HG02623 (cell line): ENCODE data around the gene PRSS57.
"Not testable (repeated sequence)": the region's sequence is repeated elsewhere in the genome, so short reads cannot be mapped to it uniquely, and the experiment has no call there.

ENCODE experiments used
- ATAC-seq: cut with Tn5 transposase; IDR thresholded peaks from one replicate; pipeline ENCODE4 v1.9.1; 2021; ENCODE audit warnings: moderate library complexity; ENCODE audit not compliant: unreplicated experiment

PRSS57 gene

DNA sequence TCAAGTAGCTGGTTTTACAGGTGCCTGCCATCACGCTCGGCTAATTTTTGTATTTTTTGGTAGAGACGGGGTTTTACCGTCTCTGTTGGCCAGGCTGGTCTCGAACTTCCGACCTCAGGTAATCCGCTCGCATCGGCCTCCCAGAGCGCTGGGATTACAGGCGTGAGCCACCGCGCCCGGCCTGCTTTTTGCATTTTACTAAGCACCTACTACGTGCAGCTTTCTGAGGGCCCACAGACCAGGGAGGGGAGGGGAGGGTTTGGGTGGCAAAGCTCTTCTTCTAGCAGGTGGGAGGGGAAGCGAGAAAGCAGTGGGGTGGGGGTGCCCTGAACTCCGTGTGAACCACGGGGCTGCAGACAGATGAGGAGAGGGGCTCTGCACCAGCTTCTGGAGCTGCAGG lies 28.5 kb upstream of the PRSS57 start:
- ATAC-seq, result no peak

DNA sequence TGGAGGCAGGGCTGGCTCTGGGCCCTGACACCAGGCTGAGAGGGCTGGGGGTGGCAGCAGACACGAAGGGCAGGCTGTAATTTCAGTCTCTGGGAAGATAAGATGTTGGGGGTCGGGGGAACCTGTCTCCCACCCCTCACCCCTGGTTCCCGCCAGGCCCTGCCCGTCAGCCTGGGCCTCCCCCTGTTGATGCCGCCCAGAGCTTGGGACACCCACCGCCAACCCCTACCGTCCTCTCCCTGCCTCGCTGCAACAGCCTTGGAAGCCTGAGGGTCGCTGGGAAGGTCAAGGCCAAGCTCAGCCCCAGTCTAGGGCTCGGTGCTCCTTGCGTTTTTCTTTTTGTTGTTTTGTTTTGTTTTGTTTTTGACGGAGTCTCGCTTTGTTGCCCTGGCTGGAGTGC lies 28.0 kb upstream of the PRSS57 start:
- ATAC-seq, result no peak

GRCh38 chr19:722553-723101 lies 27.4 kb upstream of the PRSS57 start:
- no peak for ATAC-seq

DNA sequence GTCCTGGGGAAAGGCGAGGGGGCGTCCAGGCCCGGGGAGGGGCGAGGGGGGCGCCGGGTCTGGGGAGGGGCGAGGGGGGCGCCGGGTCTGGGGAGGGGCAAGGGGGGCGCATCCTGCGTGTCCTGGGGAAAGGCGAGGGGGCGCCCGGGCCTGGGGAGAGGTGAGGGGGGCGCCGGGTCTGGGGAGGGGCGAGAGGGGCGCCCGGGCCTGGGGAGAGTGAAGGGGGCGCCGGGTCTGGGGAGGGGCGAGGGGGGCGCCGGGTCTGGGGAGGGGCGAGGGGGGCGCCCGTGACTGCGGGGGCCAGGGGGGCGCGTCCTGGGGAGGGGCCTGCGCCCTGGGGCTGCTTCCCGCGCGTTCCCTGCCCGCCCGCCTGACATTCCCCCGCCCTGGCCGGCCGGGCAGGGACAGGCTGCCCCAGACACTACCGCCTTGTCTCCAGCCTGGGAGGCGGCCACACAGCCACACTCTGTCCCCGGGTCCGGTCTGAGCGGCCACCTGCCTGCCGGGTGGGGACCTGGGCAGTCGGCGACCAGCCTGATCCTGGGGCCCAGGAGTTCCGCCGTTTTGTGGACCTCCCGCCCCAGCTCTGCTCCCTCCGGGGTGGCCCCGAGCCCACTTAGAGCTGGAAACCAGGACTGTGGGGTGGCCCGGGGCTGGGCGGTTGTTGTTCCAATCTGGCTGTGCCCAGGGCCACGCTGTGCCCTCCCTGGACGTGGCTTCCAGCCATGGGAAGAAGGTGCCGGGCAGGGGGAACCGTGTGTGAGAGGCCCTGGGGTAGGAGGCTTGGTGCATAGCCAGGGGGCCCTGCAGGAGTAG lies 25.3 kb upstream of the PRSS57 start:
- ATAC-seq, result no peak

GRCh38 chr19:719636-720344 lies 24.5 kb upstream of the PRSS57 start:
- no peak for ATAC-seq

GRCh38 chr19:718991-719512 lies 23.8 kb upstream of the PRSS57 start:
- ATAC-seq, result no peak

GRCh38 chr19:718251-718951 lies 23.1 kb upstream of the PRSS57 start:
- no peak for ATAC-seq

- no peak for ATAC-seq
Observed at GRCh38 chr19:715347-715746, 20.1 kb upstream of the PRSS57 start.

GRCh38 chr19:711254-711653 lies 16.0 kb upstream of the PRSS57 start:
- no peak for ATAC-seq

DNA sequence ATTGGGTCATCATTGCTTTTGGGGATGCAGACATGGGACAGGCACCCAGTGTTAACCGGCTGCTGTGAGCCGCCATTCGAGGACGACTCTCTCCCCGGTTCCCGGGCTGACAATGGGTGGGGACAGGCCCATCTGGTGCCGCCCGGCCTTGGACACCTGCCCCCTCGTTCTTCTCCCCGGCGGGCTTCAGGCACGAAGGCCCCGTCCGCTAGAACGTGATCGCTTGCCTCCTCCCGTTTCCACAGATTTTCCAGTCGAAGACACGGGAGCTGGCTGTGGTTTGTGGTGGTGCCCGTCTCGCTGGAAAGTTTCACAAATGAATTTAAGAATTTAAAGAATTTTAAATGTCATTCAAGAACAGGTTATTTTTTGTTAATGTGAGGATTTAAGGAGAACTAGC lies 15.5 kb upstream of the PRSS57 start:
- no peak for ATAC-seq

- ATAC-seq, result no peak
Observed at GRCh38 chr19:709965-710571, 14.8 kb upstream of the PRSS57 start.

DNA sequence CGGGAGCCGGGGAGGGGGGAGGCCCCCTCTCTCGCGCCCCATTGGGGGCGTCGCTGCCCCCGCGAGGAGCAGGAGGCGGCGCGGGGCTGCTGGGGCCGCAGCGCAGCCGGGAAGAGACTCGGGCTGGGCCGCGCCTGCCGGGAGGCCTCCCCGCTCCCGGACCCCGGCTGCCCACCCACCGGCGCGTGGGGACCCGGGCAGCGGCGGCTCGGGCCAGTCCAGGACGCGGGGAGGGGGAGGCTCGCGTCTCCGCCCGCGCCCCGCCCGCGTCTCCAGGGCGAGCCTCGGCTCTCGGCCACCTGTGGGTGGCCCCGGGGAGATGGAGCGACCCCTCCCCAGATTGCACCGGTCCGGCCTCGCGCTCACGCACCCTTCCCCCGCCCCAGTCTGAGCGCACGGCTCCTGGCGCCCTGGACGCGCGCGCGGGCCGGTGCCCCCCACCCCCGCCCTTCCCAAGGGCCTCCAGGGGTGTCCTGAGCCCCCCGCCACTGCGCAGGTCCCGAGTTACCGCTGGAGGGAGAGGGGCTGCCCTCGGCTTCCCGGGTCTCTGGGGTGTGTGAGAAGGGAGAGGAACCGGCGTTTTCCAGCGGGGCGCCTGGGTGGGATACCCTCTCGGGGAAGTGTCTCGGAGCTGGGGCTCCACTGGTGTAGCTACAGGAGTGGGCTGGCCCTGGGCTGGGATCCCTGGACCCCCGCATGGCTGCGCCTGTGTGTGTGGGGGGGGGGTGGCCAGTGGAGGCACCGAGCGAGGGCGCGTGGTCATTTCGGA lies 14.1 kb upstream of the PRSS57 start:
- ATAC-seq, result no peak

DNA sequence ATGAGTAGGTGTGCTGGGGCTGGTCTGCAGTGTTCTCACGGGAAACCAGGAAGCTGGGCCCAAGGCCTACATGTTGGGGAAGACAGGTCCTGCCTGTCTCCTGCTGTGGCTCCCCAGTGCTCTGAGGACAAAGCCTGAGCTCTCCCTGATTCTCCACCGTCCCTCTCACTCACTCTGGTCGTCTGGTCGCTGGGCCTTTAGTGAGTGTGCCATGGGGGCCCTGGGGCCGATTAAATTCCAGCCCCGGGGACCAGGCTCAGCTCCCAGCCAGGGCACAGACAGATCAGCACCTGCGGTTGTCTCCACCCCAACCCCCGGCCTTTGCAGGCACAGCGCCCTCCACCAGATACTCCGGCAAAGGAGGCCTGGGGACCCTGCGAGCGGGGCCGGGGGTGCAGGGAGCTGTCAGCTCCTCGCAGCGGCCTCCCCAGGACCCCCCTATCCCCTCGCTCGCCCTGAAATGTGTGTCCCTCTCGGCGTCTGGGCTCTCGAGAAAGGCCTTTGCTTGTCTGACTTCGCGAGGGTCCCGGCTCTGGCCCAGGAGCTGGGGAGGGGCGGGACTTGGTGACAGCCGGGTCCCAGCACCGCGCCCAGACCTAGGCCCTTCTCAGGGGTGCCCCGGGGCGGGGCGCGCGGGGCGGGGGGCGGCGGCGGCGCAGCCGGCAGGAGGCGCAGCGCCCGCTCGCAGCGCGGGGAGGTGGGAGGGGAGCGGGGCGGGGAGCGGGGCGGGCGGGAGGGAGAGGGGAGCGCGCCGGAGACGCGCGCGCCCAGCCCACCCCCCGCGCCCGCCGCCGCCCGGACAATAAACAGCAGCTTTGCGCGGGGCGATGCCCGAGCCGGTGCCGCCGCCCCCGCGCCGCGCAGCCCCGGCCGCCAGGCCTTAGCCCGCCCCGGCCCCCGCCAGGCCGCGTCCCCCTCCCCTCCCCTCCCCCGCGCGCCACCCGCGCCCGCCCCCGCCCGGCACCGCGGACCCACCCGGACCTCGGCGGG lies 13.2 kb upstream of the PRSS57 start, which contains the start of gene PALM:
TSS of gene PALM (plus strand) at position 782 of the 990 bp plus-strand sequence. CDS start 212 bp downstream, outside the sequence.
- ATAC-seq, result no peak

- no peak for ATAC-seq
Observed at GRCh38 chr19:704447-704741, 9.1 kb upstream of the PRSS57 start.

DNA sequence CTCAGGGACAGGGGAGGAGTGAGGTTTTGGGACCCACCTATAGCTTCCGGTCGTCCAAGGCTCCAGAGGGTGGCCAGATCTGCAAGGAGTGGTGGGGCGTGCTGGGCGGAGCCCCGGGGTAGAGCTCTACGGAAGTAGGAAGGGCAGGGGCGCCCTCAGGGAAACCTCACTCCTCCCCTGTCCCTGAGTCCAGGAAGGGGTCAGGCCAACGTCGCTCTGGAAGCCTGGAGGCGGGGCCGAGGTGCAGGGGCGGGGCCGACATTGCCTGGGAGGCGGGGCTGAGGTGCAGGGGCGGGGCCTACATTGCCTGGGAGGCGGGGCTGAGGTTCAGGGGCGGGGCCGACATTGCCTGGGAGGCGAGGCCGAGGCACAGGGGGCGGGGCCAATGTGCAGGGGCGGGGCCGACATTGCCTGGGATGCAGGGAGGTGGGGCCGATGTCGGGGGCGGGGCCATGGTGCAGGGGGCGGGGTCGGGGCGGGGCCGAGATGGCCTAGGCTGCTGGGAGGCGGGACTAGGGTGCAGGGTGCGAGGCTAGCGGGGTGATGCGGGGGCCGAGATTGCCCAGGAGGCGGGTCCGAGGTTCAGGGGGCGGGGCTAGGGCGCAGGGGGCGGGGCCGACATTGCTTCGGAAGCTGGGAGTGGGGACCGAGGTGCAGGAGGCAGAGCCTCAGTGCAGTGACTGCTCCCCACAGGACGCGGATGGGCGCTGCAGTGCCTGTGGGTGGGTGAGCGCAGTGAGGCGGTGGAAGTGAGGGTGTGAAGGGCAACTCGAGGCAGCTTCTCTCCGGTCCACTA lies 8.6 kb upstream of the PRSS57 start:
- ATAC-seq, result no peak

GRCh38 chr19:703329-703650 lies 8.0 kb upstream of the PRSS57 start:
- ATAC-seq, result no peak

GRCh38 chr19:702847-703246 lies 7.6 kb upstream of the PRSS57 start:
- not testable (repeated sequence) for ATAC-seq

- not testable (repeated sequence) for ATAC-seq
Observed at GRCh38 chr19:699885-700284, 4.6 kb upstream of the PRSS57 start.
